Measurements from ENCODE around the gene ZNF23.

DNA sequence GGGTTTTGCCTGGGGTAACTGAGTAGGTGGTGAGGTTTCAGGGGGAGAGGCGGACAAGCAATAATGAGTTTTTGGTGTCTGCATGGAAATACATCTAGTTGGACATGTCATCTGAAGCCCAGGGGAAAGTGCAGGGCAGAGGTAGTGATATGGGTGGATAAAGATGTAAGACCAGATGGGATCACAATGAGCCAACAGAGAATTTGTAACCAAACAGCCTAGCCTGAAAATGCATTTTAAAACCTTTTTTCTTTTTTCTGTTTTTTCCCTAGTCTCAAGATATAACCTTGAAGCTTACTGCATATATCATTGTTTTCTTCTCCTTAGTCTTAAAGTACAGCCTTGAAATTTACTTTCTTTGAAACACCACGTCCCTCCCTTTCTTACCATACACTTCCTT, 30.7 kb upstream of the ZNF23 start:
- TF ChIP-seq, protein P1, sequence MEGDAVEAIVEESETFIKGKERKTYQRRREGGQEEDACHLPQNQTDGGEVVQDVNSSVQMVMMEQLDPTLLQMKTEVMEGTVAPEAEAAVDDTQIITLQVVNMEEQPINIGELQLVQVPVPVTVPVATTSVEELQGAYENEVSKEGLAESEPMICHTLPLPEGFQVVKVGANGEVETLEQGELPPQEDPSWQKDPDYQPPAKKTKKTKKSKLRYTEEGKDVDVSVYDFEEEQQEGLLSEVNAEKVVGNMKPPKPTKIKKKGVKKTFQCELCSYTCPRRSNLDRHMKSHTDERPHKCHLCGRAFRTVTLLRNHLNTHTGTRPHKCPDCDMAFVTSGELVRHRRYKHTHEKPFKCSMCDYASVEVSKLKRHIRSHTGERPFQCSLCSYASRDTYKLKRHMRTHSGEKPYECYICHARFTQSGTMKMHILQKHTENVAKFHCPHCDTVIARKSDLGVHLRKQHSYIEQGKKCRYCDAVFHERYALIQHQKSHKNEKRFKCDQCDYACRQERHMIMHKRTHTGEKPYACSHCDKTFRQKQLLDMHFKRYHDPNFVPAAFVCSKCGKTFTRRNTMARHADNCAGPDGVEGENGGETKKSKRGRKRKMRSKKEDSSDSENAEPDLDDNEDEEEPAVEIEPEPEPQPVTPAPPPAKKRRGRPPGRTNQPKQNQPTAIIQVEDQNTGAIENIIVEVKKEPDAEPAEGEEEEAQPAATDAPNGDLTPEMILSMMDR (IDR thresholded peaks at IDR 0.05; ENCODE audit: poor library complexity) = no peak
- TF ChIP-seq EZH2phosphoT487 (IDR thresholded peaks at IDR 0.05; ENCODE audit: low read depth, severe bottlenecking, unreplicated experiment) (no peak), EZH2 (IDR thresholded peaks at IDR 0.05; ENCODE audit: borderline replicate concordance) (no peak)
